Panc1 (cell line): ENCODE results near the gene APOL4.
"Not testable (repeated sequence)": the region's sequence is repeated elsewhere in the genome, so short reads cannot be mapped to it uniquely, and the experiment has no call there.

ENCODE experiments used
- CTCF ChIP-seq: fragments of 450-650 bp; IDR thresholded peaks from 2 replicates; pipeline ENCODE4 v1.5.1; 2017; ENCODE audit warnings: mild to moderate bottlenecking
- POLR2AphosphoS5 ChIP-seq: IDR thresholded peaks from 2 replicates; pipeline ENCODE4 v1.6.1; 2012; ENCODE audit warnings: mild to moderate bottlenecking, low read depth, low read length, moderate library complexity
- SIN3A ChIP-seq: IDR thresholded peaks from 2 replicates; pipeline ENCODE4 v1.6.1; 2012; ENCODE audit warnings: low read depth, mild to moderate bottlenecking, low read length, moderate library complexity, borderline replicate concordance; ENCODE audit not compliant: insufficient read depth
- TCF7L2 ChIP-seq: IDR thresholded peaks from 2 replicates; pipeline ENCODE4 v1.6.1; 2011; ENCODE audit warnings: mild to moderate bottlenecking, low read depth, low read length, inconsistent platforms
- TF ChIP-seq, protein P1 (sequence below), 2 experiments: IDR thresholded peaks; 2 replicates each; pipeline ENCODE4 v1.6.1; 2011 to 2012; ENCODE audit warnings: low read depth in 2 of 2, control low read depth in 1 of 2, low read length in 1 of 2, mild to moderate bottlenecking in 1 of 2, moderate library complexity in 1 of 2; ENCODE audit not compliant: insufficient read depth in 1 of 2

GRCh38 chr22:36231051-36231450 is 29.4 kb upstream of the APOL4 start:
- not testable (repeated sequence) for TF ChIP-seq TCF7L2, CTCF, POLR2AphosphoS5, SIN3A
- TF ChIP-seq, protein P1, sequence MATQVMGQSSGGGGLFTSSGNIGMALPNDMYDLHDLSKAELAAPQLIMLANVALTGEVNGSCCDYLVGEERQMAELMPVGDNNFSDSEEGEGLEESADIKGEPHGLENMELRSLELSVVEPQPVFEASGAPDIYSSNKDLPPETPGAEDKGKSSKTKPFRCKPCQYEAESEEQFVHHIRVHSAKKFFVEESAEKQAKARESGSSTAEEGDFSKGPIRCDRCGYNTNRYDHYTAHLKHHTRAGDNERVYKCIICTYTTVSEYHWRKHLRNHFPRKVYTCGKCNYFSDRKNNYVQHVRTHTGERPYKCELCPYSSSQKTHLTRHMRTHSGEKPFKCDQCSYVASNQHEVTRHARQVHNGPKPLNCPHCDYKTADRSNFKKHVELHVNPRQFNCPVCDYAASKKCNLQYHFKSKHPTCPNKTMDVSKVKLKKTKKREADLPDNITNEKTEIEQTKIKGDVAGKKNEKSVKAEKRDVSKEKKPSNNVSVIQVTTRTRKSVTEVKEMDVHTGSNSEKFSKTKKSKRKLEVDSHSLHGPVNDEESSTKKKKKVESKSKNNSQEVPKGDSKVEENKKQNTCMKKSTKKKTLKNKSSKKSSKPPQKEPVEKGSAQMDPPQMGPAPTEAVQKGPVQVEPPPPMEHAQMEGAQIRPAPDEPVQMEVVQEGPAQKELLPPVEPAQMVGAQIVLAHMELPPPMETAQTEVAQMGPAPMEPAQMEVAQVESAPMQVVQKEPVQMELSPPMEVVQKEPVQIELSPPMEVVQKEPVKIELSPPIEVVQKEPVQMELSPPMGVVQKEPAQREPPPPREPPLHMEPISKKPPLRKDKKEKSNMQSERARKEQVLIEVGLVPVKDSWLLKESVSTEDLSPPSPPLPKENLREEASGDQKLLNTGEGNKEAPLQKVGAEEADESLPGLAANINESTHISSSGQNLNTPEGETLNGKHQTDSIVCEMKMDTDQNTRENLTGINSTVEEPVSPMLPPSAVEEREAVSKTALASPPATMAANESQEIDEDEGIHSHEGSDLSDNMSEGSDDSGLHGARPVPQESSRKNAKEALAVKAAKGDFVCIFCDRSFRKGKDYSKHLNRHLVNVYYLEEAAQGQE (IDR thresholded peaks at IDR 0.05; ENCODE audit: insufficient read depth in 1 of 2, low read depth in 2 of 2, low read length in 1 of 2): not testable (repeated sequence)
